SK-N-SH treated with all-trans-retinoic acid at 6 μM for 48 hours (cell line): ENCODE results near the gene LUC7L.

Experiments used
- ARNTL ChIP-seq: fragments of 450-650 bp; formaldehyde crosslinking; IDR thresholded peaks from 2 replicates; pipeline ENCODE4 v1.5.0; 2020; ENCODE audit warnings: low read depth, mild to moderate bottlenecking, moderate library complexity, borderline replicate concordance
- BACH2 ChIP-seq: fragments of 250-450 bp; sonication (Bioruptor Pico); IDR thresholded peaks from 2 replicates; pipeline ENCODE4 v1.9.0; 2021; ENCODE audit warnings: mild to moderate bottlenecking, borderline replicate concordance
- CREB5 ChIP-seq: fragments of 250-450 bp; sonication (Bioruptor Pico); IDR thresholded peaks from 2 replicates; pipeline ENCODE4 v1.5.1; 2020; ENCODE audit warnings: low read depth, mild to moderate bottlenecking, moderate library complexity
- ESRRG ChIP-seq: fragments of 250-450 bp; sonication (Bioruptor Pico); IDR thresholded peaks from 2 replicates; pipeline ENCODE4 v1.6.1; 2021; ENCODE audit warnings: mild to moderate bottlenecking
- ISL1 ChIP-seq: fragments of 250-450 bp; sonication (Bioruptor Pico); IDR thresholded peaks from 2 replicates; pipeline ENCODE4 v2.1.2; 2022; ENCODE audit warnings: mild to moderate bottlenecking, moderate library complexity
- PATZ1 ChIP-seq: fragments of 250-450 bp; sonication (Bioruptor Pico); IDR thresholded peaks from 2 replicates; pipeline ENCODE4 v1.8.0; 2020; ENCODE audit warnings: mild to moderate bottlenecking, moderate library complexity, borderline replicate concordance
- RARB ChIP-seq: fragments of 250-450 bp; sonication (Bioruptor Pico); IDR thresholded peaks from 2 replicates; pipeline ENCODE4 v1.8.0; 2021; ENCODE audit warnings: mild to moderate bottlenecking, moderate library complexity
- ZFP3 ChIP-seq: fragments of 250-450 bp; sonication (Bioruptor Pico); IDR thresholded peaks from 2 replicates; pipeline ENCODE4 v1.5.0; 2020; ENCODE audit warnings: mild to moderate bottlenecking, moderate library complexity
- ZFP30 ChIP-seq: fragments of 450-650 bp; formaldehyde crosslinking; IDR thresholded peaks from 2 replicates; pipeline ENCODE4 v1.5.0; 2022; ENCODE audit warnings: mild to moderate bottlenecking, moderate library complexity
- ZNF565 ChIP-seq: fragments of 450-650 bp; formaldehyde crosslinking; conservative IDR thresholded peaks from 2 replicates; pipeline ENCODE4 v1.5.0; 2020; ENCODE audit warnings: low read depth, mild to moderate bottlenecking, moderate library complexity
- ZNF70 ChIP-seq: fragments of 450-650 bp; formaldehyde crosslinking; IDR thresholded peaks from 2 replicates; pipeline ENCODE4 v1.5.0; 2020; ENCODE audit warnings: mild to moderate bottlenecking, moderate library complexity
- TF ChIP-seq, protein P1 (sequence below): fragments of 250-450 bp; sonication (Bioruptor Pico); IDR thresholded peaks from 2 replicates; pipeline ENCODE4 v1.8.0; 2021; ENCODE audit warnings: low read depth, mild to moderate bottlenecking, moderate library complexity, borderline replicate concordance
- TF ChIP-seq, protein P2 (sequence below): fragments of 250-450 bp; sonication (Bioruptor Pico); IDR thresholded peaks from 2 replicates; pipeline ENCODE4 v1.5.1; 2021; ENCODE audit warnings: mild to moderate bottlenecking, moderate library complexity
- TF ChIP-seq, protein P3 (sequence below): fragments of 250-450 bp; sonication (Bioruptor Pico); IDR thresholded peaks from 2 replicates; pipeline ENCODE4 v1.5.0; 2020; ENCODE audit warnings: mild to moderate bottlenecking, moderate library complexity

GRCh38 chr16:273547-274421, 44.5 kb upstream of the LUC7L start:
- TF ChIP-seq PATZ1 (no peak), RARB (no peak), ZFP3 (CRISPR knock-in tag) (no peak), ZFP30 (CRISPR knock-in tag) (no peak), ZNF70 (CRISPR knock-in tag) (no peak), CREB5 (CRISPR knock-in tag) (no peak), ISL1 (CRISPR knock-in tag) (no peak), ARNTL (CRISPR knock-in tag) (no peak), ZNF565 (no peak), BACH2 (no peak), ESRRG (no peak)
- TF ChIP-seq, protein P1, sequence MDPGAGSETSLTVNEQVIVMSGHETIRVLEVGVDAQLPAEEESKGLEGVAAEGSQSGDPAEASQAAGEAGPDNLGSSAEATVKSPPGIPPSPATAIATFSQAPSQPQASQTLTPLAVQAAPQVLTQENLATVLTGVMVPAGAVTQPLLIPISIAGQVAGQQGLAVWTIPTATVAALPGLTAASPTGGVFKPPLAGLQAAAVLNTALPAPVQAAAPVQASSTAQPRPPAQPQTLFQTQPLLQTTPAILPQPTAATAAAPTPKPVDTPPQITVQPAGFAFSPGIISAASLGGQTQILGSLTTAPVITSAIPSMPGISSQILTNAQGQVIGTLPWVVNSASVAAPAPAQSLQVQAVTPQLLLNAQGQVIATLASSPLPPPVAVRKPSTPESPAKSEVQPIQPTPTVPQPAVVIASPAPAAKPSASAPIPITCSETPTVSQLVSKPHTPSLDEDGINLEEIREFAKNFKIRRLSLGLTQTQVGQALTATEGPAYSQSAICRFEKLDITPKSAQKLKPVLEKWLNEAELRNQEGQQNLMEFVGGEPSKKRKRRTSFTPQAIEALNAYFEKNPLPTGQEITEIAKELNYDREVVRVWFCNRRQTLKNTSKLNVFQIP (CRISPR knock-in tag): no peak
- TF ChIP-seq, protein P2, sequence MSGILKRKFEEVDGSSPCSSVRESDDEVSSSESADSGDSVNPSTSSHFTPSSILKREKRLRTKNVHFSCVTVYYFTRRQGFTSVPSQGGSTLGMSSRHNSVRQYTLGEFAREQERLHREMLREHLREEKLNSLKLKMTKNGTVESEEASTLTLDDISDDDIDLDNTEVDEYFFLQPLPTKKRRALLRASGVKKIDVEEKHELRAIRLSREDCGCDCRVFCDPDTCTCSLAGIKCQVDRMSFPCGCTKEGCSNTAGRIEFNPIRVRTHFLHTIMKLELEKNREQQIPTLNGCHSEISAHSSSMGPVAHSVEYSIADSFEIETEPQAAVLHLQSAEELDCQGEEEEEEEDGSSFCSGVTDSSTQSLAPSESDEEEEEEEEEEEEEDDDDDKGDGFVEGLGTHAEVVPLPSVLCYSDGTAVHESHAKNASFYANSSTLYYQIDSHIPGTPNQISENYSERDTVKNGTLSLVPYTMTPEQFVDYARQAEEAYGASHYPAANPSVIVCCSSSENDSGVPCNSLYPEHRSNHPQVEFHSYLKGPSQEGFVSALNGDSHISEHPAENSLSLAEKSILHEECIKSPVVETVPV (CRISPR knock-in tag): no peak
- TF ChIP-seq, protein P3, sequence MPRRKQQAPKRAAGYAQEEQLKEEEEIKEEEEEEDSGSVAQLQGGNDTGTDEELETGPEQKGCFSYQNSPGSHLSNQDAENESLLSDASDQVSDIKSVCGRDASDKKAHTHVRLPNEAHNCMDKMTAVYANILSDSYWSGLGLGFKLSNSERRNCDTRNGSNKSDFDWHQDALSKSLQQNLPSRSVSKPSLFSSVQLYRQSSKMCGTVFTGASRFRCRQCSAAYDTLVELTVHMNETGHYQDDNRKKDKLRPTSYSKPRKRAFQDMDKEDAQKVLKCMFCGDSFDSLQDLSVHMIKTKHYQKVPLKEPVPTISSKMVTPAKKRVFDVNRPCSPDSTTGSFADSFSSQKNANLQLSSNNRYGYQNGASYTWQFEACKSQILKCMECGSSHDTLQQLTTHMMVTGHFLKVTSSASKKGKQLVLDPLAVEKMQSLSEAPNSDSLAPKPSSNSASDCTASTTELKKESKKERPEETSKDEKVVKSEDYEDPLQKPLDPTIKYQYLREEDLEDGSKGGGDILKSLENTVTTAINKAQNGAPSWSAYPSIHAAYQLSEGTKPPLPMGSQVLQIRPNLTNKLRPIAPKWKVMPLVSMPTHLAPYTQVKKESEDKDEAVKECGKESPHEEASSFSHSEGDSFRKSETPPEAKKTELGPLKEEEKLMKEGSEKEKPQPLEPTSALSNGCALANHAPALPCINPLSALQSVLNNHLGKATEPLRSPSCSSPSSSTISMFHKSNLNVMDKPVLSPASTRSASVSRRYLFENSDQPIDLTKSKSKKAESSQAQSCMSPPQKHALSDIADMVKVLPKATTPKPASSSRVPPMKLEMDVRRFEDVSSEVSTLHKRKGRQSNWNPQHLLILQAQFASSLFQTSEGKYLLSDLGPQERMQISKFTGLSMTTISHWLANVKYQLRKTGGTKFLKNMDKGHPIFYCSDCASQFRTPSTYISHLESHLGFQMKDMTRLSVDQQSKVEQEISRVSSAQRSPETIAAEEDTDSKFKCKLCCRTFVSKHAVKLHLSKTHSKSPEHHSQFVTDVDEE (CRISPR knock-in tag): no peak
